ENCODE results near the gene ZP2. TPM values are rescaled to one million over a fixed set of nuclear protein-coding genes. Genes with fewer than 3 reads are reported as not detected.

Gene ZP2
- total RNA-seq, 1 donor = not detected

DNA sequence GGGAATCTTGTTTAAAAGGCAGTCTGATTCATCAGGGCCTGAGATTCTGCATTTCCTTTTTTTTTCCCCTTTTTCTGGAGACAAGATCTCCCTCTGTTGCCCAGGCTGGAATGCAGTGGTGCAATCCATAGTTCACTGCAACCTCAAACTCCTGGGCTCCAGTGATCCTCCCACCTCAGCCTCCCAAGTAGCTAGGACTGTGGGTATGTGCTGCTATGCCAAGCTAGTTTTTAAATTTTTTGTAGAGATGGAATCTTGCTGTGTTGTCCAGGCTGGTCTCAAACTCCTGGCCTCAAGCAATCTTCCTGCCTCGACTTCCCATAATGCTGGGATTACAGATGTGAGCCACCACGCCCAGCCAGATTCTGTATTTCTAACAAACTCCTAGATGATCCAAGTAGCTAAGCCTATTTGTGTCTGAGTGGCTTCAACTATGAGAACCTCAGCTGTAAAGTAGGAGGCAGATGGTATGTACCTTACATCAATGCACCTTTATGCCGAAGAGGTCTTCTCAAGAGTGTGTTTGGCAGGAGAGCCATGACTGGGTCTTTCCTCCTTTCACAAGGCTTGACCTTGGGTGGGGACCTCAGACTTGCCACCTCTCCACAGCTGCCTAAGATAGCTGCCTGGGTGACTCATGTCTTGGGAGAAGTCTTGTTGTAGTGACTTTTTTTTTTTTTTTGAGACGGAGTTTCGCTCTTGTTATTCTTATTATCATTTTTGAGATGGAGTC is 42.0 kb downstream of the ZP2 start:
- Histone ChIP-seq H3K4me3 (ENCODE audit: insufficient read depth, low read length) (no peak overlapping the region), H3K4me1 (ENCODE audit: insufficient read depth, low read length) (peaks cover 11% of the 10 kb centered on the region), H2AFZ (ENCODE audit: low read length) (no peak overlapping the region), H3K36me3 (ENCODE audit: insufficient read depth, low read length) (peaks cover 23% of the 10 kb centered on the region), H3K27me3 (ENCODE audit: insufficient read depth, low read length) (no peaks in the 10 kb centered on the region), H3K4me2 (ENCODE audit: insufficient read depth, low read length) (no peak overlapping the region), H3K27ac (ENCODE audit: low read depth, low read length) (no peak overlapping the region), H3K9me3 (ENCODE audit: low read depth, low read length) (no peaks in the 10 kb centered on the region), H4K20me1 (ENCODE audit: insufficient read depth, low read length) (peaks cover 3% of the 10 kb centered on the region), H3K79me2 (ENCODE audit: insufficient read depth, low read length) (no peaks in the 10 kb centered on the region)
- TF ChIP-seq, protein P1, sequence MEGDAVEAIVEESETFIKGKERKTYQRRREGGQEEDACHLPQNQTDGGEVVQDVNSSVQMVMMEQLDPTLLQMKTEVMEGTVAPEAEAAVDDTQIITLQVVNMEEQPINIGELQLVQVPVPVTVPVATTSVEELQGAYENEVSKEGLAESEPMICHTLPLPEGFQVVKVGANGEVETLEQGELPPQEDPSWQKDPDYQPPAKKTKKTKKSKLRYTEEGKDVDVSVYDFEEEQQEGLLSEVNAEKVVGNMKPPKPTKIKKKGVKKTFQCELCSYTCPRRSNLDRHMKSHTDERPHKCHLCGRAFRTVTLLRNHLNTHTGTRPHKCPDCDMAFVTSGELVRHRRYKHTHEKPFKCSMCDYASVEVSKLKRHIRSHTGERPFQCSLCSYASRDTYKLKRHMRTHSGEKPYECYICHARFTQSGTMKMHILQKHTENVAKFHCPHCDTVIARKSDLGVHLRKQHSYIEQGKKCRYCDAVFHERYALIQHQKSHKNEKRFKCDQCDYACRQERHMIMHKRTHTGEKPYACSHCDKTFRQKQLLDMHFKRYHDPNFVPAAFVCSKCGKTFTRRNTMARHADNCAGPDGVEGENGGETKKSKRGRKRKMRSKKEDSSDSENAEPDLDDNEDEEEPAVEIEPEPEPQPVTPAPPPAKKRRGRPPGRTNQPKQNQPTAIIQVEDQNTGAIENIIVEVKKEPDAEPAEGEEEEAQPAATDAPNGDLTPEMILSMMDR (IDR thresholded peaks at IDR 0.05; ENCODE audit: extremely low read depth, low read depth, low read length) = no peak
- DNase-seq (ENCODE audit: insufficient read length, low spot score, missing footprints) = no peak

DNA sequence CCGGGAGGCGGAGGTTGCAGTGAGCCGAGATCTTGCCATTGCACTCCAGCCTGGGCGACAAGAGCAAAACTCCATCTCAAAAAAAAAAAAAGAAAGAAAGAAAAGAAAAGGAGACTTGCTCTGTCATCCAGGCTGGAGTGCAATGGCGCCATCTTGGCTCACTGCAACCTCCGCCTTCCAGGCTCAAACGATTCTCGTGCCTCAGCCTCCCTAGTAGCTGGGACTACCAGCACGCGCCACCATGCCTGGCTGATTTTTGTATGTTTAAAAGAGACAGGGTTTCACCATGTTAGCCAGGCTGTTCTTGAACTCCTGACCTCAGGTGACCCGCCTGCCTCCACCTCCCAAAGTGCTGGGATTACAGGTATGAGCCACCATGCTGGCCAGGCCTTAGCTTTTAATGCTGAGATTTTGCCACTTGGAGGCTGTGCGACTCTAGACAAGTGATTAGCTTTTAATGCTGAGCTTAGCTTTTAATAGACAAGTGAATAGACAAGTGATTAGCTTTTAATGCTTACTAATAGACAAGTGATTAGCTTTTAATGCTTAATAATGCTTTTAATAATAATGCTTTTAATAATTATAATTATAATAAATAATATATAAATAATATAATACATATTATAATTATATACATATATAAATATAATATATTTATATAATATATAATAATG is 43.3 kb downstream of the ZP2 start:
- no peaks in the 10 kb centered on the region for H3K79me2 ChIP-seq (ENCODE audit: insufficient read depth, low read length)
- no peak for DNase-seq (ENCODE audit: insufficient read length, low spot score, missing footprints)
- H3K27me3 ChIP-seq (ENCODE audit: insufficient read depth, low read length) = no peaks in the 10 kb centered on the region
- TF ChIP-seq, protein P1 (IDR thresholded peaks at IDR 0.05; ENCODE audit: extremely low read depth, low read depth, low read length) = no peak
- no peaks in the 10 kb centered on the region for H3K9me3 ChIP-seq (ENCODE audit: low read depth, low read length)
- no peak overlapping the region for H2AFZ ChIP-seq (ENCODE audit: low read length)
- no peak overlapping the region for H3K4me2 ChIP-seq (ENCODE audit: insufficient read depth, low read length)
- peaks cover 11% of the 10 kb centered on the region for H3K4me1 ChIP-seq (ENCODE audit: insufficient read depth, low read length)
- peaks cover 5% of the 10 kb centered on the region for H4K20me1 ChIP-seq (ENCODE audit: insufficient read depth, low read length)
- no peak overlapping the region for H3K27ac ChIP-seq (ENCODE audit: low read depth, low read length)
- peaks cover 21% of the 10 kb centered on the region for H3K36me3 ChIP-seq (ENCODE audit: insufficient read depth, low read length)
- H3K4me3 ChIP-seq (ENCODE audit: insufficient read depth, low read length) = no peak overlapping the region

DNA sequence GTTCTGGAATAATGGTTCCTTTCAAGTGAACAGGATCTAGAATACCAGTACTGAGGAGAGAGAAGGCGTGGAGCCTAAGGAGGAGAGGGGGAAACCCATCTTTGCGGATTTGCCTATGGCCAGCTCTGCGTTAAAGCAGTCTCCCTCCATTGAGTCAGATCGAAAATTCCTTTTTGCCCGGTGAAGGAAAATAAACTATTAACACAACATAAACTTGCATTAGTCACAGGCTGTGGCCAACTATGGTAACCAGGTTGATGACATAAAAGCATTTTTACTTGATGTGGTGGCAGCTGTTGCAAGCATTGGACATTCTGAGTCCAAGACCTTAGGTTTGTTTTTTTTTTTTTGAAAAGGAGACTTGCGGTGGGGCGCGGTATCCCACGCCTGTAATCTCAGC is 44.0 kb downstream of the ZP2 start:
- TF ChIP-seq, protein P1 (IDR thresholded peaks at IDR 0.05; ENCODE audit: extremely low read depth, low read depth, low read length) = no peak
- H3K4me3 ChIP-seq (ENCODE audit: insufficient read depth, low read length) = no peak overlapping the region
- no peaks in the 10 kb centered on the region for H3K79me2 ChIP-seq (ENCODE audit: insufficient read depth, low read length)
- H3K4me2 ChIP-seq (ENCODE audit: insufficient read depth, low read length) = no peak overlapping the region
- peaks cover 11% of the 10 kb centered on the region for H3K4me1 ChIP-seq (ENCODE audit: insufficient read depth, low read length)
- no peak overlapping the region for H2AFZ ChIP-seq (ENCODE audit: low read length)
- H3K27me3 ChIP-seq (ENCODE audit: insufficient read depth, low read length) = no peaks in the 10 kb centered on the region
- H3K36me3 ChIP-seq (ENCODE audit: insufficient read depth, low read length) = peaks cover 27% of the 10 kb centered on the region
- DNase-seq (ENCODE audit: insufficient read length, low spot score, missing footprints) = peak; percentile 78
- peaks cover 5% of the 10 kb centered on the region for H4K20me1 ChIP-seq (ENCODE audit: insufficient read depth, low read length)
- no peaks in the 10 kb centered on the region for H3K9me3 ChIP-seq (ENCODE audit: low read depth, low read length)
- peak overlapping the region; percentile 61 for H3K27ac ChIP-seq (ENCODE audit: low read depth, low read length)

DNA sequence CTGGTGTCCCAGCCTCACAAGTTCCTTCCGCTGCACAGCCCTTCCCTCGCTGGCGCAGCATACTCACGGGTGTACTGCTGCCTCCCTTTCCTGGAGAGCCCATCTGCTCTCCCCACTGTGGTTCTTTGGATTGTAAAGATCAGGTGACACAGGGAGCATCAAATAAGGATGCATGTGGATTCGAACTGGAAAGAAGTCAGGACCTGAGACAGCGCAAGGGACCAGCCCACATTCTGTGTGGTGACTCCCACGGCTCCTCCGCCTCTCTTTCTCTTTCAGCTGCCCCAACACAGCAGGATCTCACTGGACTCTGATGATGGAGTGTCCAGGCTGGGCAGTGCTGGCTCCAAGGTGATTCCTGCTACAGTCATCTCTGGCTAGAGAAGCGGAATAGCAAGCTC is 44.8 kb downstream of the ZP2 start:
- DNase-seq (ENCODE audit: insufficient read length, low spot score, missing footprints) = peak; percentile 56
- Histone ChIP-seq H3K79me2 (ENCODE audit: insufficient read depth, low read length) (no peaks in the 10 kb centered on the region), H3K4me1 (ENCODE audit: insufficient read depth, low read length) (peaks cover 11% of the 10 kb centered on the region), H4K20me1 (ENCODE audit: insufficient read depth, low read length) (peaks cover 5% of the 10 kb centered on the region), H3K27ac (ENCODE audit: low read depth, low read length) (peak overlapping the region; percentile 61), H3K36me3 (ENCODE audit: insufficient read depth, low read length) (peaks cover 30% of the 10 kb centered on the region), H3K4me2 (ENCODE audit: insufficient read depth, low read length) (no peak overlapping the region), H2AFZ (ENCODE audit: low read length) (no peak overlapping the region), H3K9me3 (ENCODE audit: low read depth, low read length) (no peaks in the 10 kb centered on the region), H3K4me3 (ENCODE audit: insufficient read depth, low read length) (no peak overlapping the region), H3K27me3 (ENCODE audit: insufficient read depth, low read length) (no peaks in the 10 kb centered on the region)
- TF ChIP-seq, protein P1 (IDR thresholded peaks at IDR 0.05; ENCODE audit: extremely low read depth, low read depth, low read length) = no peak

Measured in osteoblast (primary cell).